Trophoblast cell (in vitro differentiated cells and primary cell): Measurements from ENCODE around the gene PLCL1.

ENCODE experiments used
- DNase-seq, 2 donors: peaks; one replicate each; pipeline ENCODE4 v3.0.0-alpha.2; 2016
- H2AFZ ChIP-seq: 2 replicates; pipeline ENCODE4 v1.6.1; 2013; ENCODE audit warnings: low read length, moderate library complexity, mild to moderate bottlenecking; ENCODE audit not compliant: insufficient read depth, poor library complexity
- H2AK5ac ChIP-seq: 2 replicates; pipeline ENCODE4 v1.6.1; 2013; ENCODE audit warnings: mild to moderate bottlenecking, low read length
- H2BK120ac ChIP-seq: 2 replicates; pipeline ENCODE4 v1.6.1; 2013; ENCODE audit warnings: low read length, mild to moderate bottlenecking, moderate library complexity; ENCODE audit not compliant: insufficient read depth, poor library complexity
- H2BK12ac ChIP-seq: 2 replicates; pipeline ENCODE4 v1.6.1; 2013; ENCODE audit warnings: mild to moderate bottlenecking, low read length, moderate library complexity
- H2BK5ac ChIP-seq: 2 replicates; pipeline ENCODE4 v1.6.1; 2013; ENCODE audit warnings: low read length, low read depth, moderate library complexity, mild to moderate bottlenecking; ENCODE audit not compliant: poor library complexity
- H3K14ac ChIP-seq: 2 replicates; pipeline ENCODE4 v1.6.1; 2013; ENCODE audit warnings: mild to moderate bottlenecking, low read length
- H3K18ac ChIP-seq: 2 replicates; pipeline ENCODE4 v1.6.1; 2013; ENCODE audit warnings: mild to moderate bottlenecking, low read length
- H3K23ac ChIP-seq: 2 replicates; pipeline ENCODE4 v1.6.1; 2013; ENCODE audit warnings: low read length
- H3K27ac ChIP-seq: 2 replicates; pipeline ENCODE4 v1.5.1; 2013; ENCODE audit warnings: low read depth, mild to moderate bottlenecking, inconsistent platforms, low read length, moderate library complexity
- H3K27me3 ChIP-seq: 2 replicates; pipeline ENCODE4 v1.6.1; 2013; ENCODE audit warnings: inconsistent platforms, mild to moderate bottlenecking, low read length, moderate library complexity; ENCODE audit not compliant: insufficient read depth
- H3K36me3 ChIP-seq, 2 experiments: 1 replicate in 1 of 2; 2 replicates in 1 of 2; pipeline ENCODE4 v1.6.1; 2013; ENCODE audit warnings: low read length in 2 of 2, mild to moderate bottlenecking in 2 of 2, moderate library complexity in 1 of 2; ENCODE audit not compliant: insufficient read depth in 2 of 2, control insufficient read depth in 1 of 2
- H3K4ac ChIP-seq: 2 replicates; pipeline ENCODE4 v1.6.1; 2013; ENCODE audit warnings: low read depth, mild to moderate bottlenecking, low read length, moderate library complexity
- H3K4me1 ChIP-seq, 2 experiments: 1 replicate in 1 of 2; 2 replicates in 1 of 2; pipeline ENCODE4 v1.6.1; 2013; ENCODE audit warnings: low read length in 2 of 2, mild to moderate bottlenecking in 2 of 2, moderate library complexity in 1 of 2; ENCODE audit not compliant: insufficient read depth in 2 of 2, control insufficient read depth in 1 of 2
- H3K4me2 ChIP-seq: 2 replicates; pipeline ENCODE4 v1.6.1; 2013; ENCODE audit warnings: inconsistent platforms, mild to moderate bottlenecking, low read length, moderate library complexity
- H3K4me3 ChIP-seq: 2 replicates; pipeline ENCODE4 v1.5.1; 2013; ENCODE audit warnings: mild to moderate bottlenecking, low read depth, low read length, inconsistent platforms
- H3K79me1 ChIP-seq: one replicate; pipeline ENCODE4 v1.6.1; 2013; ENCODE audit warnings: low read length
- H3K79me2 ChIP-seq: 2 replicates; pipeline ENCODE4 v1.6.1; 2013; ENCODE audit warnings: low read length, mild to moderate bottlenecking; ENCODE audit not compliant: control insufficient read depth, insufficient read depth, poor library complexity
- H3K9ac ChIP-seq: 2 replicates; pipeline ENCODE4 v1.6.1; 2013; ENCODE audit warnings: mild to moderate bottlenecking, low read length
- H3K9me3 ChIP-seq: 2 replicates; pipeline ENCODE4 v1.6.1; 2013; ENCODE audit warnings: low read depth, mild to moderate bottlenecking, control low read depth, inconsistent platforms, low read length; ENCODE audit not compliant: insufficient read depth
- H4K12ac ChIP-seq: 2 replicates; pipeline ENCODE4 v1.6.1; 2013; ENCODE audit warnings: low read depth, mild to moderate bottlenecking, low read length, moderate library complexity
- H4K8ac ChIP-seq: 2 replicates; pipeline ENCODE4 v1.6.1; 2013; ENCODE audit warnings: low read depth, mild to moderate bottlenecking, low read length, moderate library complexity
- H4K91ac ChIP-seq: one replicate; pipeline ENCODE4 v1.6.1; 2013; ENCODE audit warnings: low read depth, mild to moderate bottlenecking, low read length, moderate library complexity
- WGBS: extraction: QIAGEN DNeasy Blood & Tissue Kit; methylation state at CpG from one replicate; pipeline ENCODE4 v1.1.7; 2013; ENCODE audit warnings: missing lambda C conversion rate; ENCODE audit not compliant: insufficient read length, insufficient coverage; ENCODE audit errors: extremely low coverage; 5-methylcytosine and 5-hydroxymethylcytosine counted together

The PLCL1 gene

GRCh38 chr2:198066597-198066996, 262.2 kb downstream of the PLCL1 start:
- H3K9ac ChIP-seq: no peak overlapping the region
- H3K4ac ChIP-seq: no peak overlapping the region
- H2BK12ac ChIP-seq: no peak overlapping the region
- H3K27me3 ChIP-seq: no peaks in the 10 kb centered on the region
- no peaks in the 10 kb centered on the region for H3K9me3 ChIP-seq
- no peak overlapping the region for H4K12ac ChIP-seq
- H3K79me1 ChIP-seq: no peaks in the 10 kb centered on the region
- H3K18ac ChIP-seq: no peak overlapping the region
- no peak overlapping the region for H3K23ac ChIP-seq
- no peak overlapping the region for H3K4me2 ChIP-seq
- no peak overlapping the region for H2AFZ ChIP-seq
- DNase-seq: no peak
- H2BK5ac ChIP-seq: no peak overlapping the region
- H3K14ac ChIP-seq: no peak overlapping the region
- WGBS: no CpG with 5 or more reads among the region's 2 CpGs
- no peak overlapping the region for H3K4me3 ChIP-seq
- no peak overlapping the region for H2AK5ac ChIP-seq
- no peak overlapping the region for H2BK120ac ChIP-seq
- H3K79me2 ChIP-seq: no peaks in the 10 kb centered on the region
- no peaks in the 10 kb centered on the region for H3K4me1 ChIP-seq
- no peaks in the 10 kb centered on the region for H3K36me3 ChIP-seq
- H3K27ac ChIP-seq: no peak overlapping the region
- H4K8ac ChIP-seq: no peak overlapping the region
- H4K91ac ChIP-seq: no peak overlapping the region

GRCh38 chr2:198072655-198073054, 268.3 kb downstream of the PLCL1 start:
- Histone ChIP-seq H3K9me3 (no peaks in the 10 kb centered on the region), H4K12ac (no peak overlapping the region), H3K4me3 (no peak overlapping the region), H3K9ac (no peak overlapping the region), H3K14ac (no peak overlapping the region), H3K4ac (no peak overlapping the region), H3K27ac (no peak overlapping the region), H3K79me2 (no peaks in the 10 kb centered on the region), H3K4me2 (no peak overlapping the region), H3K27me3 (no peaks in the 10 kb centered on the region), H2BK12ac (no peak overlapping the region), H4K91ac (no peak overlapping the region), H3K79me1 (no peaks in the 10 kb centered on the region), H3K23ac (no peak overlapping the region), H3K36me3 (no peaks in the 10 kb centered on the region), H4K8ac (no peak overlapping the region), H3K4me1 (no peaks in the 10 kb centered on the region), H2AK5ac (no peak overlapping the region), H2BK120ac (no peak overlapping the region), H2AFZ (no peak overlapping the region), H3K18ac (no peak overlapping the region), H2BK5ac (no peak overlapping the region)
- no peak for DNase-seq

DNA sequence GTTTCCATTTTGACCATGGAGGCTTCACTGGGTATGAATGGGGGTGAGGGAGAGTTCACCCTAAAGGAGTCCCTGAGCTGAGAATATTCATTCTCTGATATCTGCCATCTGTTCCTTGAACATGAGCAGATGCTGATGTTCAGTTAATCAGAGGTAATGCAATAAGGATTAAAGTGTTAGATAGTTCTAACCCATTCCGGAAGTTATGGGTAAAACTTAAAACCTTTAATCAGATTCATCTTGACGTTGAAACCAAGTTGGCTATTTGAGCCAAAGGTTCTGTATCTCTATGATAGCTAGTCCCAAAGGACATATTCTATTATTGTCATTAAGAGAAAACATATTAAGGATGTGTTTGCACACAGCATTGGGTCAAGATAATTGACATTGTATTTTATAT, 268.9 kb downstream of the PLCL1 start:
- Histone ChIP-seq H3K79me1 (no peaks in the 10 kb centered on the region), H2BK120ac (no peak overlapping the region), H3K18ac (no peak overlapping the region), H2BK5ac (no peak overlapping the region), H3K4ac (no peak overlapping the region), H3K14ac (no peak overlapping the region), H3K27me3 (no peaks in the 10 kb centered on the region), H3K4me1 (no peaks in the 10 kb centered on the region), H4K12ac (no peak overlapping the region), H2AK5ac (no peak overlapping the region), H2BK12ac (no peak overlapping the region), H3K23ac (no peak overlapping the region), H3K36me3 (no peaks in the 10 kb centered on the region), H3K4me3 (no peak overlapping the region), H3K9ac (no peak overlapping the region), H3K9me3 (no peaks in the 10 kb centered on the region), H3K27ac (no peak overlapping the region), H4K8ac (no peak overlapping the region), H3K79me2 (no peaks in the 10 kb centered on the region), H3K4me2 (no peak overlapping the region), H4K91ac (no peak overlapping the region), H2AFZ (no peak overlapping the region)
- no CpG with 5 or more reads among the region's 2 CpGs for WGBS
- DNase-seq: no peak

DNA sequence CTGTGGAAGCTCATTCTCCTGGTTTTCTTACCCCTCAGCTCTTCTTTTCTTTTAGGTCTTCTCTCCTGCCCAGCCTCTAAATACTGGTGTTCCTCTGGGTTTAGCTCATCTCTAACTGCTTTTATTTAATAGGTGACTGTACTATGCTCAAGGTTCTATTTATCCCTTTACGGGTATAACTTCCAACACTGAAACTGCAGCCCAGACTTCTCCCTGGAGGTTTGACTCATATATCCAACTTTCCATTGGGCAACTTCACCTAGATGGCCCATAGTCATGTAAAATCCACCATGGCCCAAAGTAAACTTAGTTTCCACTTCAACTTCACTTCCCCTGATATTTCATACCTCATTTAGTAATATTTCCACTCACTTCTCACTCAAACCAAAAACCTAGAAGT, 273.1 kb downstream of the PLCL1 start:
- no peak overlapping the region for H3K27ac ChIP-seq
- no peak overlapping the region for H2BK5ac ChIP-seq
- no peak overlapping the region for H3K18ac ChIP-seq
- no peaks in the 10 kb centered on the region for H3K36me3 ChIP-seq
- no peak overlapping the region for H3K4me2 ChIP-seq
- H2AK5ac ChIP-seq: no peak overlapping the region
- no peak overlapping the region for H3K23ac ChIP-seq
- H2BK12ac ChIP-seq: no peak overlapping the region
- H3K9ac ChIP-seq: no peak overlapping the region
- H3K4me1 ChIP-seq: no peaks in the 10 kb centered on the region
- no peaks in the 10 kb centered on the region for H3K27me3 ChIP-seq
- no peaks in the 10 kb centered on the region for H3K79me1 ChIP-seq
- H3K9me3 ChIP-seq: no peaks in the 10 kb centered on the region
- no peaks in the 10 kb centered on the region for H3K79me2 ChIP-seq
- no peak overlapping the region for H4K91ac ChIP-seq
- no peak overlapping the region for H3K4ac ChIP-seq
- H3K4me3 ChIP-seq: no peak overlapping the region
- no peak overlapping the region for H4K8ac ChIP-seq
- H2AFZ ChIP-seq: no peak overlapping the region
- no peak overlapping the region for H4K12ac ChIP-seq
- no peak for DNase-seq
- H2BK120ac ChIP-seq: no peak overlapping the region
- no peak overlapping the region for H3K14ac ChIP-seq
- no CpG with 5 or more reads among the region's 1 CpG for WGBS
